ENCODE measurements around the gene BUB1B.

DNA sequence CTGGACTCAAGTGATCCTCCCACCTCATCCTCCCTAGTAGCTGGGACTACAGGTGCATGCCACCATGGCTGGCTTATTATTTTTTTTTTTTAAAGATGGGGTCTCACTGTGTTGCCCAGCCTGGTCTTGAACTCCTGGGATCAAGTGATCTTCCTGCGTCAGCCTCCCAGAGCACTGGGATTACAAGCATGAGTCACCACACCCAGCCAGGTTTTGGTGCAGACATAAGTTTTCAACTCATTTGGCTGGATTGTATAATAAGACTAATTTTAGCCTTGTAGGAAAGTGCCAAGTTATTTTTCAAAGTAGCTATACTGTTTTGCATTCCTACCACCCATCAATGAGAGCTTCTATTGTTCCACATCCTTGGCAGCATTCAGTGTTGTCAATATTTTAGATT lies 32.1 kb downstream of the BUB1B start:
- no peak for TF ChIP-seq TAF1 (IDR thresholded peaks at IDR 0.05; ENCODE audit: low read depth)
- TF ChIP-seq EP300 (IDR thresholded peaks at IDR 0.05; ENCODE audit: borderline replicate concordance) = no peak
- TF ChIP-seq ZBTB7A (IDR thresholded peaks at IDR 0.05; ENCODE audit: low read depth) = no peak
- TF ChIP-seq, protein P1, sequence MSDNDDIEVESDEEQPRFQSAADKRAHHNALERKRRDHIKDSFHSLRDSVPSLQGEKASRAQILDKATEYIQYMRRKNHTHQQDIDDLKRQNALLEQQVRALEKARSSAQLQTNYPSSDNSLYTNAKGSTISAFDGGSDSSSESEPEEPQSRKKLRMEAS (IDR thresholded peaks at IDR 0.05) = no peak
